T-helper 22 cell (primary cell): ENCODE measurements around the gene SYNE3.
A peak's percentile ranks its signal among the peaks of the same experiment; 100 is the strongest.

Experiments
- DNase-seq: peaks from one replicate; pipeline ENCODE4 v3.0.0-alpha.2; 2020; ENCODE audit warnings: low read depth

Gene SYNE3

GRCh38 chr14:95516554-95517181 lies at the start of gene SYNE3:
Gene SYNE3, minus strand, starts transcription at chr14:95516650. Its CDS starts 40,829 bp downstream, at chr14:95475821.
- DNase-seq, result peak; percentile 51

GRCh38 chr14:95564060-95564459 lies 47.6 kb upstream of the SYNE3 start:
- DNase-seq, result no peak

GRCh38 chr14:95562892-95563685 lies 46.6 kb upstream of the SYNE3 start:
- no peak for DNase-seq

- peak; percentile 42 for DNase-seq
Observed at GRCh38 chr14:95561001-95561412, 44.6 kb upstream of the SYNE3 start.

- DNase-seq, result no peak
Observed at GRCh38 chr14:95559203-95559602, 42.8 kb upstream of the SYNE3 start.

- DNase-seq, result no peak
Observed at GRCh38 chr14:95557832-95558231, 41.4 kb upstream of the SYNE3 start.

- no peak for DNase-seq
Observed at GRCh38 chr14:95557291-95557690, 40.8 kb upstream of the SYNE3 start.

GRCh38 chr14:95555053-95555452 lies 38.6 kb upstream of the SYNE3 start:
- no peak for DNase-seq

GRCh38 chr14:95553141-95553540 lies 36.7 kb upstream of the SYNE3 start:
- no peak for DNase-seq

GRCh38 chr14:95551435-95551834 lies 35.0 kb upstream of the SYNE3 start:
- DNase-seq, result no peak

- no peak for DNase-seq
Observed at GRCh38 chr14:95549656-95550585, 33.5 kb upstream of the SYNE3 start.

GRCh38 chr14:95548328-95548929 lies 32.0 kb upstream of the SYNE3 start:
- no peak for DNase-seq

- DNase-seq, result no peak
Observed at GRCh38 chr14:95547626-95548327, 31.3 kb upstream of the SYNE3 start.

GRCh38 chr14:95547272-95547625 lies 30.8 kb upstream of the SYNE3 start:
- no peak for DNase-seq

- DNase-seq, result no peak
Observed at GRCh38 chr14:95545515-95546168, 29.2 kb upstream of the SYNE3 start.

- no peak for DNase-seq
Observed at GRCh38 chr14:95544588-95544987, 28.1 kb upstream of the SYNE3 start.

GRCh38 chr14:95543021-95543420 lies 26.6 kb upstream of the SYNE3 start:
- DNase-seq, result no peak

- DNase-seq, result no peak
Observed at GRCh38 chr14:95541932-95542930, 25.8 kb upstream of the SYNE3 start.

GRCh38 chr14:95541346-95541745 lies 24.9 kb upstream of the SYNE3 start:
- no peak for DNase-seq
